Osteocyte (in vitro differentiated cells): ENCODE results near the gene MYO6. TPM values are rescaled to one million over a fixed set of nuclear protein-coding genes. Genes with fewer than 3 reads are reported as not detected.
"Not testable (repeated sequence)": the region's sequence is repeated elsewhere in the genome, so short reads cannot be mapped to it uniquely, and the experiment has no call there.

ENCODE experiments used
- DNase-seq: peaks from one replicate; pipeline ENCODE4 v3.0.0; 2021; ENCODE audit warnings: mixed read lengths; ENCODE audit not compliant: unreplicated experiment; ENCODE audit errors: extremely low spot score
- H3K27ac Mint-ChIP-seq: one replicate; pipeline ENCODE4 v1.8.0; 2021; ENCODE audit warnings: mild to moderate bottlenecking, mixed read lengths; ENCODE audit not compliant: unreplicated experiment
- H3K27me3 Mint-ChIP-seq: one replicate; pipeline ENCODE4 v1.8.0; 2021; ENCODE audit warnings: mixed read lengths; ENCODE audit not compliant: unreplicated experiment
- H3K36me3 Mint-ChIP-seq: one replicate; pipeline ENCODE4 v1.8.0; 2021; ENCODE audit warnings: mixed read lengths; ENCODE audit not compliant: unreplicated experiment
- H3K4me1 Mint-ChIP-seq: one replicate; pipeline ENCODE4 v1.8.0; 2021; ENCODE audit warnings: mixed read lengths; ENCODE audit not compliant: unreplicated experiment
- H3K4me3 Mint-ChIP-seq: one replicate; pipeline ENCODE4 v1.8.0; 2021; ENCODE audit warnings: mild to moderate bottlenecking, moderate library complexity, mixed read lengths; ENCODE audit not compliant: unreplicated experiment
- H3K9me3 Mint-ChIP-seq: one replicate; pipeline ENCODE4 v1.8.0; 2021; ENCODE audit warnings: mixed read lengths; ENCODE audit not compliant: unreplicated experiment
- total RNA-seq: library from RNA; stranded (reverse); gene quantifications from 2 replicates; pipeline ENCODE4 v1.2.1, GENCODE V29; 2021
- TF ChIP-seq, protein P1 (sequence below): fragments of 200-600 bp; sonication (generic); IDR thresholded peaks from 2 replicates; pipeline ENCODE4 v1.5.0; 2021; ENCODE audit warnings: antibody characterized with exemption, mild to moderate bottlenecking, moderate library complexity

Gene MYO6
- total RNA-seq, 1 donor from 2014 or later, result 61.6 TPM

DNA sequence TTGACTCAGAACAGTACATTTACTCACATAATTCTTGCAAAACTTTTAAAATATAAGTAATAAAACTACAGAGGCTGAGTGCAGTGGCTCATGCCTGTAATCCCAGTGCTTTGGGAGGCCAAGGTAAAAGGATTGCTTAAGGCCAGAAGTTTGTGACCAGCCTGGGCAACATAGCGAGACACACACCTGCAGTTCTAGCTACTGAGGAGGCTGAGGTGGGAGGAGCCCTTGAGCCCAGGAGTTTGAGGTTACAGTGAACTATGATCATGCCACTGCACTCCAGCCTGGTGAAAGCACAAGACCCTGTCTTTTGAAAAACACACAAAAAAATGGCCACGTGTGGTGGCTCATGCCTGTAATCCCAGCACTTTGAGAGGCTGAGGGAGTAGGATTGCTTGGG, 21.8 kb upstream of the MYO6 start:
- no peaks in the 10 kb centered on the region for H3K9me3 Mint-ChIP-seq
- no peak for DNase-seq
- no peak overlapping the region for H3K27ac Mint-ChIP-seq
- no peaks in the 10 kb centered on the region for H3K27me3 Mint-ChIP-seq
- H3K36me3 Mint-ChIP-seq, result no peaks in the 10 kb centered on the region
- no peak overlapping the region for H3K4me3 Mint-ChIP-seq
- H3K4me1 Mint-ChIP-seq, result no peaks in the 10 kb centered on the region
- TF ChIP-seq, protein P1, sequence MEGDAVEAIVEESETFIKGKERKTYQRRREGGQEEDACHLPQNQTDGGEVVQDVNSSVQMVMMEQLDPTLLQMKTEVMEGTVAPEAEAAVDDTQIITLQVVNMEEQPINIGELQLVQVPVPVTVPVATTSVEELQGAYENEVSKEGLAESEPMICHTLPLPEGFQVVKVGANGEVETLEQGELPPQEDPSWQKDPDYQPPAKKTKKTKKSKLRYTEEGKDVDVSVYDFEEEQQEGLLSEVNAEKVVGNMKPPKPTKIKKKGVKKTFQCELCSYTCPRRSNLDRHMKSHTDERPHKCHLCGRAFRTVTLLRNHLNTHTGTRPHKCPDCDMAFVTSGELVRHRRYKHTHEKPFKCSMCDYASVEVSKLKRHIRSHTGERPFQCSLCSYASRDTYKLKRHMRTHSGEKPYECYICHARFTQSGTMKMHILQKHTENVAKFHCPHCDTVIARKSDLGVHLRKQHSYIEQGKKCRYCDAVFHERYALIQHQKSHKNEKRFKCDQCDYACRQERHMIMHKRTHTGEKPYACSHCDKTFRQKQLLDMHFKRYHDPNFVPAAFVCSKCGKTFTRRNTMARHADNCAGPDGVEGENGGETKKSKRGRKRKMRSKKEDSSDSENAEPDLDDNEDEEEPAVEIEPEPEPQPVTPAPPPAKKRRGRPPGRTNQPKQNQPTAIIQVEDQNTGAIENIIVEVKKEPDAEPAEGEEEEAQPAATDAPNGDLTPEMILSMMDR, result no peak

DNA sequence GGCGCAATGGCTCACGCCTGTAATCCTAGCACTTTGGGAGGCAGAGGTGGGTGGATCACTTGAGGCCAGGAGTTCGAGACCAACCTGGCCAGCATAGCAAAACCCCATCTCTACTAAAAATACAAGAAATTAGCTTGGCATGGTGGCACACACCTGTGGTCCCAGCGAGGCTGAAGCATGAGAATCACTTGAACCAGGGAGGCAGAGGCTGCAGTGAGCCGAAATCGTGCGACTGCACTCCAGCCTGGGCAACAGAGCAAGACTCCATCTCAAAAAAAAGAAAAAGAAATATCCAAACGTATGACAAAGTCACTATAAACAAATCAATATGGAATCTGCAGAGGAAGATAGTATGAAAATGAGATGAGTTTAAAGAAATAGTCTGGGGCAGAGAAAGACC, 18.0 kb upstream of the MYO6 start:
- not testable (repeated sequence) for H3K4me1 Mint-ChIP-seq, H3K9me3 Mint-ChIP-seq, H3K27ac Mint-ChIP-seq, H3K36me3 Mint-ChIP-seq, H3K27me3 Mint-ChIP-seq, DNase-seq, H3K4me3 Mint-ChIP-seq

- no peaks in the 10 kb centered on the region for H3K36me3 Mint-ChIP-seq
- DNase-seq, result no peak
- H3K9me3 Mint-ChIP-seq, result no peaks in the 10 kb centered on the region
- H3K4me1 Mint-ChIP-seq, result peaks cover 5% of the 10 kb centered on the region
- H3K27ac Mint-ChIP-seq, result no peak overlapping the region
- H3K27me3 Mint-ChIP-seq, result no peaks in the 10 kb centered on the region
- no peak overlapping the region for H3K4me3 Mint-ChIP-seq
- TF ChIP-seq, protein P1, result no peak
Observed at GRCh38 chr6:75735491-75736186, 13.4 kb upstream of the MYO6 start.

DNA sequence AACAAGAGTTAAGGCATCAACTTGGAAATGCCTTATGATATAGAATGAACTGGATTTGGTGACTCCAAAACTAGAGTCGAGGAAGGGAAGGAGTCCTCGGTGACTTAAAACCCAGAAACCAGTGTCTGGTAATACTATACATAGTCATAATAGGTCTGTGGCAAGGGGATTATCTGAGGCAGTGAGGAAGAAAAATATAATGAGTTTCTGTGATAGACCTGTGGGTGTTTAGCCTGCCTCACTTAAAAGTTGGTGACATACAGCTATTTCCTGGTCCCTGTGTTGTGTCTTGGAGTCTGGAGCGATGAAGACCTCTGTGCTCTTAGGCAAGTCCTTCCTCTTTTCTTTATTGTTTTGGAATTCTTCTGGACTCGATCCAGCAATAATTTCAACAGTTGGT, 5.1 kb upstream of the MYO6 start:
- no peaks in the 10 kb centered on the region for H3K27me3 Mint-ChIP-seq
- H3K4me3 Mint-ChIP-seq, result no peak overlapping the region
- TF ChIP-seq, protein P1, result no peak
- H3K9me3 Mint-ChIP-seq, result no peaks in the 10 kb centered on the region
- peaks cover 7% of the 10 kb centered on the region for H3K4me1 Mint-ChIP-seq
- H3K36me3 Mint-ChIP-seq, result no peaks in the 10 kb centered on the region
- H3K27ac Mint-ChIP-seq, result no peak overlapping the region
- DNase-seq, result no peak

DNA sequence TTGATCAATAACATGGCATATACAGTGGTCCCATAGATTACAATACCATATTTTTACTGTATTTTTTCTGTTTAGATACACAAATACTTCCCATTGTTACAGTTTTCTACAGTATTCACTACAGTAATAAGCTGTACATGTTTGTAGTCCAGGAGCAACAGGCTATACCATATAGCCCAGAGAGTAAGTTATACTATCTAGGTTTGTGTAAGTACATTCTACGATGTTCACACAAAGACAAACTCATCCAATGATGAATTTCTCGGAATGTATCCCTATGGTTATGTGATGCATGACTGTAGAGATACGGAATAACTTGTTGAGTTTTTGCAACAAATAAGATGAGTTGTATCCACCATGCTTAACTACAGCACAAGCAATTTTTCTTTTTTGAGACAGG, 3.6 kb upstream of the MYO6 start:
- no peak for DNase-seq

More for the DNA sequence above, 3.6 kb upstream of the MYO6 start:
- no peaks in the 10 kb centered on the region for H3K36me3 Mint-ChIP-seq
- H3K9me3 Mint-ChIP-seq, result no peaks in the 10 kb centered on the region
- H3K27me3 Mint-ChIP-seq, result no peaks in the 10 kb centered on the region
- no peak overlapping the region for H3K27ac Mint-ChIP-seq
- H3K4me1 Mint-ChIP-seq, result peaks cover 16% of the 10 kb centered on the region
- TF ChIP-seq, protein P1, result no peak
- H3K4me3 Mint-ChIP-seq, result no peak overlapping the region
